HEK293 (cell line): ENCODE results near the gene NXPH1.

Source experiments
- CTCF ChIA-PET: fragments of 350-600 bp; formaldehyde crosslinking; extraction: SDS; loops from one replicate; lab custom pipeline; 2021; ENCODE audit warnings: antibody characterized with exemption; lab: Yijun Ruan, JAX
- POLR2A ChIA-PET: fragments of 300-600 bp; formaldehyde crosslinking; extraction: SDS; loops from one replicate; lab custom pipeline; 2020; ENCODE audit warnings: antibody characterized with exemption, inconsistent platforms; lab: Yijun Ruan, JAX
- H3K27ac ChIP-seq: fragments of 200-500 bp; sonication (Bioruptor generic); 2 replicates; pipeline ENCODE4 v1.5.1; 2014; ENCODE audit warnings: low read depth, low read length, control low read depth, inconsistent platforms; ENCODE audit errors: extremely low read depth
- H3K36me3 ChIP-seq, 2 experiments: fragments of 200-500 bp in 1 of 2; sonication (Bioruptor generic) in 1 of 2; 1 replicate in 1 of 2; 2 replicates in 1 of 2; pipeline ENCODE4 v1.5.1; 2014 to 2017; ENCODE audit warnings: inconsistent platforms in 2 of 2, low read length in 2 of 2; ENCODE audit not compliant: control insufficient read depth in 2 of 2, insufficient read depth in 1 of 2
- H3K4me1 ChIP-seq: fragments of 200-500 bp; sonication (Bioruptor generic); 2 replicates; pipeline ENCODE4 v1.5.1; 2014; ENCODE audit warnings: mild to moderate bottlenecking, low read length, inconsistent platforms; ENCODE audit not compliant: control insufficient read depth, insufficient read depth
- H3K4me3 ChIP-seq: 2 replicates; pipeline ENCODE4 v1.5.1; 2011; ENCODE audit warnings: low read depth, mild to moderate bottlenecking, control low read depth, low read length, moderate library complexity
- H3K9me3 ChIP-seq: fragments of 200-500 bp; sonication (Bioruptor generic); 2 replicates; pipeline ENCODE4 v1.5.1; 2014; ENCODE audit warnings: low read depth, low read length, inconsistent platforms; ENCODE audit not compliant: control insufficient read depth, insufficient read depth
- GLI4 ChIP-seq: fragments of 450-650 bp; formaldehyde crosslinking; IDR thresholded peaks from 2 replicates; pipeline ENCODE4 v1.5.1; 2016; ENCODE audit warnings: missing biosample characterization, missing genetic modification characterization
- REPIN1 ChIP-seq: fragments of 450-650 bp; formaldehyde crosslinking; IDR thresholded peaks from 2 replicates; pipeline ENCODE4 v1.5.1; 2017; ENCODE audit warnings: missing biosample characterization, missing genetic modification characterization, low read depth
- ZBTB20 ChIP-seq: fragments of 450-650 bp; formaldehyde crosslinking; IDR thresholded peaks from 2 replicates; pipeline ENCODE4 v1.5.1; 2016; ENCODE audit warnings: missing biosample characterization, missing genetic modification characterization
- ZBTB8A ChIP-seq: fragments of 450-650 bp; formaldehyde crosslinking; IDR thresholded peaks from 2 replicates; pipeline ENCODE4 v1.5.1; 2016; ENCODE audit warnings: missing biosample characterization, missing genetic modification characterization
- ZNF10 ChIP-seq: fragments of 450-650 bp; formaldehyde crosslinking; IDR thresholded peaks from 2 replicates; pipeline ENCODE4 v1.5.1; 2017; ENCODE audit warnings: missing biosample characterization, missing genetic modification characterization
- ZNF112 ChIP-seq: fragments of 450-650 bp; formaldehyde crosslinking; IDR thresholded peaks from 2 replicates; pipeline ENCODE4 v1.5.0; 2017; ENCODE audit warnings: missing biosample characterization, missing genetic modification characterization
- ZNF121 ChIP-seq: fragments of 450-650 bp; formaldehyde crosslinking; IDR thresholded peaks from 2 replicates; pipeline ENCODE4 v1.5.1; 2016; ENCODE audit warnings: missing biosample characterization, missing genetic modification characterization
- ZNF292 ChIP-seq: fragments of 450-650 bp; formaldehyde crosslinking; IDR thresholded peaks from 2 replicates; pipeline ENCODE4 v1.5.1; 2016; ENCODE audit warnings: low read depth, missing biosample characterization, missing genetic modification characterization, borderline replicate concordance
- ZNF521 ChIP-seq: fragments of 450-650 bp; formaldehyde crosslinking; IDR thresholded peaks from 2 replicates; pipeline ENCODE4 v1.5.1; 2017; ENCODE audit warnings: missing biosample characterization, mild to moderate bottlenecking, missing genetic modification characterization
- ZNF530 ChIP-seq: fragments of 450-650 bp; formaldehyde crosslinking; IDR thresholded peaks from 2 replicates; pipeline ENCODE4 v1.5.1; 2016; ENCODE audit warnings: low read depth, missing biosample characterization, missing genetic modification characterization
- ZNF555 ChIP-seq: fragments of 450-650 bp; formaldehyde crosslinking; conservative IDR thresholded peaks from 2 replicates; pipeline ENCODE4 v1.5.1; 2017; ENCODE audit warnings: missing biosample characterization, mild to moderate bottlenecking, missing genetic modification characterization, inconsistent platforms
- ZNF558 ChIP-seq: fragments of 450-650 bp; formaldehyde crosslinking; IDR thresholded peaks from 2 replicates; pipeline ENCODE4 v1.5.1; 2016; ENCODE audit warnings: missing biosample characterization, missing genetic modification characterization
- ZNF677 ChIP-seq: fragments of 450-650 bp; IDR thresholded peaks from 2 replicates; pipeline ENCODE4 v1.5.0; 2018; ENCODE audit warnings: missing biosample characterization, mild to moderate bottlenecking, missing genetic modification characterization, moderate library complexity
- ZNF704 ChIP-seq: fragments of 450-650 bp; formaldehyde crosslinking; IDR thresholded peaks from 2 replicates; pipeline ENCODE4 v1.5.1; 2016; ENCODE audit warnings: missing biosample characterization, missing genetic modification characterization
- ZNF776 ChIP-seq: fragments of 450-650 bp; formaldehyde crosslinking; IDR thresholded peaks from 2 replicates; pipeline ENCODE4 v1.5.0; 2017; ENCODE audit warnings: missing biosample characterization, missing genetic modification characterization, borderline replicate concordance
- TF ChIP-seq, protein P1 (sequence below): fragments of 450-650 bp; formaldehyde crosslinking; IDR thresholded peaks from 2 replicates; pipeline ENCODE4 v1.5.1; 2017; ENCODE audit warnings: missing biosample characterization, missing genetic modification characterization
- TF ChIP-seq, protein P2 (sequence below): fragments of 450-650 bp; formaldehyde crosslinking; IDR thresholded peaks from 2 replicates; pipeline ENCODE4 v1.5.1; 2016; ENCODE audit warnings: missing biosample characterization, missing genetic modification characterization
- TF ChIP-seq, protein P3 (sequence below): fragments of 450-650 bp; IDR thresholded peaks from 2 replicates; pipeline ENCODE4 v1.5.1; 2018; ENCODE audit warnings: missing biosample characterization, mild to moderate bottlenecking, missing genetic modification characterization

NXPH1 gene

DNA sequence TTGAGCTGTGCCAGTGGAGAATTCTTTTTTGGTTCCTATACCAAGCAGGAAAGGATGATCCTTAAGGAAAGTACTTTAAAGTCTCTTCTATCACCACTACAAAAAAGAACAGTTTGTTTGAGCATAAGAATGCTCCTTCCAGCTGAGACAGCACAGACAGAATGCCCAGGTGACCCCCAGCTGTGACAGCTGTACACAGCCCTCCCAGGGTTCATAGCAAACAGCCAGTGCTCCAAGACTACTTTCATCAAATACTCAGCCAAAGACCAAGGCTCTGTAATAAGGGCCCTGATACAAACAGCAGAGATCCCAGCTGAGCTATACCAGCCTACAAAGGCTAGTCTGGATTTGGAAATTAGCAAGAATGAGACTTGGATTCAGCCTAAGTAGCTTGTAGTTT lies 65.7 kb downstream of the NXPH1 start:
- Histone ChIP-seq H3K27ac (no peak overlapping the region), H3K9me3 (no peaks in the 10 kb centered on the region), H3K4me3 (no peak overlapping the region), H3K4me1 (no peaks in the 10 kb centered on the region), H3K36me3 (no peaks in the 10 kb centered on the region)
- no peak for TF ChIP-seq ZNF677 (tag by site-specific recombination)
- no peak for TF ChIP-seq ZNF530 (tag by site-specific recombination)
- TF ChIP-seq ZNF521 (tag by site-specific recombination): no peak
- TF ChIP-seq ZNF704 (tag by site-specific recombination): no peak
- no peak for TF ChIP-seq ZNF10
- no peak for TF ChIP-seq ZNF112 (tag by site-specific recombination)
- no peak for TF ChIP-seq ZNF555 (tag by site-specific recombination)
- TF ChIP-seq ZNF776: no peak
- TF ChIP-seq, protein P1, sequence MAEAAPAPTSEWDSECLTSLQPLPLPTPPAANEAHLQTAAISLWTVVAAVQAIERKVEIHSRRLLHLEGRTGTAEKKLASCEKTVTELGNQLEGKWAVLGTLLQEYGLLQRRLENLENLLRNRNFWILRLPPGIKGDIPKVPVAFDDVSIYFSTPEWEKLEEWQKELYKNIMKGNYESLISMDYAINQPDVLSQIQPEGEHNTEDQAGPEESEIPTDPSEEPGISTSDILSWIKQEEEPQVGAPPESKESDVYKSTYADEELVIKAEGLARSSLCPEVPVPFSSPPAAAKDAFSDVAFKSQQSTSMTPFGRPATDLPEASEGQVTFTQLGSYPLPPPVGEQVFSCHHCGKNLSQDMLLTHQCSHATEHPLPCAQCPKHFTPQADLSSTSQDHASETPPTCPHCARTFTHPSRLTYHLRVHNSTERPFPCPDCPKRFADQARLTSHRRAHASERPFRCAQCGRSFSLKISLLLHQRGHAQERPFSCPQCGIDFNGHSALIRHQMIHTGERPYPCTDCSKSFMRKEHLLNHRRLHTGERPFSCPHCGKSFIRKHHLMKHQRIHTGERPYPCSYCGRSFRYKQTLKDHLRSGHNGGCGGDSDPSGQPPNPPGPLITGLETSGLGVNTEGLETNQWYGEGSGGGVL (tag by site-specific recombination): no peak
- no peak for TF ChIP-seq ZNF558 (tag by site-specific recombination)
- TF ChIP-seq ZNF121 (tag by site-specific recombination): no peak
- TF ChIP-seq REPIN1 (tag by site-specific recombination): no peak
- TF ChIP-seq ZBTB8A (tag by site-specific recombination): no peak
- TF ChIP-seq, protein P2, sequence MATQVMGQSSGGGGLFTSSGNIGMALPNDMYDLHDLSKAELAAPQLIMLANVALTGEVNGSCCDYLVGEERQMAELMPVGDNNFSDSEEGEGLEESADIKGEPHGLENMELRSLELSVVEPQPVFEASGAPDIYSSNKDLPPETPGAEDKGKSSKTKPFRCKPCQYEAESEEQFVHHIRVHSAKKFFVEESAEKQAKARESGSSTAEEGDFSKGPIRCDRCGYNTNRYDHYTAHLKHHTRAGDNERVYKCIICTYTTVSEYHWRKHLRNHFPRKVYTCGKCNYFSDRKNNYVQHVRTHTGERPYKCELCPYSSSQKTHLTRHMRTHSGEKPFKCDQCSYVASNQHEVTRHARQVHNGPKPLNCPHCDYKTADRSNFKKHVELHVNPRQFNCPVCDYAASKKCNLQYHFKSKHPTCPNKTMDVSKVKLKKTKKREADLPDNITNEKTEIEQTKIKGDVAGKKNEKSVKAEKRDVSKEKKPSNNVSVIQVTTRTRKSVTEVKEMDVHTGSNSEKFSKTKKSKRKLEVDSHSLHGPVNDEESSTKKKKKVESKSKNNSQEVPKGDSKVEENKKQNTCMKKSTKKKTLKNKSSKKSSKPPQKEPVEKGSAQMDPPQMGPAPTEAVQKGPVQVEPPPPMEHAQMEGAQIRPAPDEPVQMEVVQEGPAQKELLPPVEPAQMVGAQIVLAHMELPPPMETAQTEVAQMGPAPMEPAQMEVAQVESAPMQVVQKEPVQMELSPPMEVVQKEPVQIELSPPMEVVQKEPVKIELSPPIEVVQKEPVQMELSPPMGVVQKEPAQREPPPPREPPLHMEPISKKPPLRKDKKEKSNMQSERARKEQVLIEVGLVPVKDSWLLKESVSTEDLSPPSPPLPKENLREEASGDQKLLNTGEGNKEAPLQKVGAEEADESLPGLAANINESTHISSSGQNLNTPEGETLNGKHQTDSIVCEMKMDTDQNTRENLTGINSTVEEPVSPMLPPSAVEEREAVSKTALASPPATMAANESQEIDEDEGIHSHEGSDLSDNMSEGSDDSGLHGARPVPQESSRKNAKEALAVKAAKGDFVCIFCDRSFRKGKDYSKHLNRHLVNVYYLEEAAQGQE: no peak
- no peak for TF ChIP-seq ZNF292 (tag by site-specific recombination)
- POLR2A ChIA-PET: no interaction called here
- CTCF ChIA-PET: interaction anchor here (0.5 to 0.7 kb wide), 2 partner anchors 12 to 616 kb away, joined by 3 to 4 read pairs; no protein-coding TSS in a partner anchor

- CTCF ChIA-PET: no interaction called here
- POLR2A ChIA-PET: no interaction called here
- no peak overlapping the region for H3K4me3 ChIP-seq
- TF ChIP-seq, protein P3, sequence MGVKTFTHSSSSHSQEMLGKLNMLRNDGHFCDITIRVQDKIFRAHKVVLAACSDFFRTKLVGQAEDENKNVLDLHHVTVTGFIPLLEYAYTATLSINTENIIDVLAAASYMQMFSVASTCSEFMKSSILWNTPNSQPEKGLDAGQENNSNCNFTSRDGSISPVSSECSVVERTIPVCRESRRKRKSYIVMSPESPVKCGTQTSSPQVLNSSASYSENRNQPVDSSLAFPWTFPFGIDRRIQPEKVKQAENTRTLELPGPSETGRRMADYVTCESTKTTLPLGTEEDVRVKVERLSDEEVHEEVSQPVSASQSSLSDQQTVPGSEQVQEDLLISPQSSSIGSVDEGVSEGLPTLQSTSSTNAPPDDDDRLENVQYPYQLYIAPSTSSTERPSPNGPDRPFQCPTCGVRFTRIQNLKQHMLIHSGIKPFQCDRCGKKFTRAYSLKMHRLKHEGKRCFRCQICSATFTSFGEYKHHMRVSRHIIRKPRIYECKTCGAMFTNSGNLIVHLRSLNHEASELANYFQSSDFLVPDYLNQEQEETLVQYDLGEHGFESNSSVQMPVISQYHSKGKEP: no peak
- no peak for TF ChIP-seq GLI4 (tag by site-specific recombination)
- TF ChIP-seq ZBTB20 (tag by site-specific recombination): no peak
- H3K27ac ChIP-seq: no peak overlapping the region
- H3K4me1 ChIP-seq: no peaks in the 10 kb centered on the region
- H3K9me3 ChIP-seq: no peaks in the 10 kb centered on the region
- H3K36me3 ChIP-seq: no peaks in the 10 kb centered on the region
Observed at GRCh38 chr7:8500286-8500685, 66.9 kb downstream of the NXPH1 start.
